A549 (cell line): ENCODE results near the gene SEMA4D. TPM values are rescaled to one million over a fixed set of nuclear protein-coding genes. Genes with fewer than 3 reads are reported as not detected.

Source experiments
- ATAC-seq, 2 experiments: fragments of 200-7000 bp in 1 of 2; fragments of >200 bp in 1 of 2; cut with Nextera tagmentation in 1 of 2; cut with Tn5 transposase in 1 of 2; 3 replicates each; pipeline versions ENCODE4 v1.8.0 to v1.9.1; 2018 to 2020; ENCODE audit warnings: mild to moderate bottlenecking in 1 of 2, moderate library complexity in 1 of 2
- CTCF ChIA-PET: fragments of 300-600 bp; sonication (Branson Sonifier 250); formaldehyde crosslinking; extraction: SDS; loops from one replicate; lab custom pipeline; 2021; ENCODE audit warnings: antibody characterized with exemption, inconsistent platforms; lab: Yijun Ruan, JAX
- POLR2A ChIA-PET: fragments of 350-600 bp; formaldehyde crosslinking; extraction: SDS; loops from one replicate; lab custom pipeline; 2021; ENCODE audit warnings: antibody characterized with exemption, inconsistent platforms; lab: Yijun Ruan, JAX
- DNase-seq, 2 experiments: peaks; one replicate each; pipeline versions ENCODE4 v3.0.0 to v3.0.0-alpha.2; 2011 to 2016; ENCODE audit warnings: low read depth in 1 of 2, low spot score in 1 of 2
- FAIRE-seq: peaks from 2 replicates; lab custom pipeline; 2011; peaks lifted over from hg19 to GRCh38; lab: Jason Lieb, UNC
- H3K27ac ChIP-seq, 2 experiments: fragments of >200 bp; sonication (Bioruptor Twin); formaldehyde crosslinking; 3 replicates each; pipeline ENCODE4 v1.5.1; 2016 to 2017
- H3K4me1 ChIP-seq: fragments of >200 bp; sonication (Bioruptor Twin); formaldehyde crosslinking; 3 replicates; pipeline ENCODE4 v1.6.1; 2016
- H3K4me2 ChIP-seq: fragments of >200 bp; sonication (Bioruptor Twin); formaldehyde crosslinking; 3 replicates; pipeline ENCODE4 v1.6.1; 2016
- H3K4me3 ChIP-seq: fragments of >200 bp; sonication (Bioruptor Twin); formaldehyde crosslinking; 3 replicates; pipeline ENCODE4 v1.5.1; 2016
- H3K9me3 ChIP-seq: fragments of >200 bp; sonication (Bioruptor Twin); formaldehyde crosslinking; 3 replicates; pipeline ENCODE4 v1.6.1; 2016
- CBX2 ChIP-seq: fragments of 200-600 bp; sonication (generic); IDR thresholded peaks from 2 replicates; pipeline ENCODE4 v1.6.1; 2016; ENCODE audit warnings: low read depth, mild to moderate bottlenecking, borderline replicate concordance
- CEBPB ChIP-seq, 2 experiments: fragments of >200 bp in 1 of 2; sonication (Bioruptor Twin) in 1 of 2; formaldehyde crosslinking in 1 of 2; IDR thresholded peaks; 2 replicates each; pipeline ENCODE4 v1.6.1; 2012 to 2016
- CHD2 ChIP-seq: fragments of 150-350 bp; IDR thresholded peaks from 2 replicates; pipeline ENCODE4 v1.6.1; 2014; ENCODE audit warnings: low read length; ENCODE audit not compliant: partially characterized antibody
- CHD4 ChIP-seq: fragments of 200-600 bp; sonication (generic); IDR thresholded peaks from 2 replicates; pipeline ENCODE4 v1.6.1; 2016; ENCODE audit warnings: antibody characterized with exemption, mild to moderate bottlenecking, borderline replicate concordance
- EHMT2 ChIP-seq: fragments of 200-600 bp; sonication (generic); IDR thresholded peaks from 2 replicates; pipeline ENCODE4 v1.6.1; 2016; ENCODE audit warnings: antibody characterized with exemption, low read depth, mild to moderate bottlenecking, moderate library complexity
- EP300 ChIP-seq, 2 experiments: fragments of >200 bp; sonication (Bioruptor Twin); formaldehyde crosslinking; IDR thresholded peaks; 2 replicates in 1 of 2; 3 replicates in 1 of 2; pipeline ENCODE4 v1.6.1; 2016 to 2017
- FOSB ChIP-seq: fragments of 250-450 bp; sonication (Bioruptor Pico); IDR thresholded peaks from 2 replicates; pipeline ENCODE4 v1.5.0; 2020; ENCODE audit warnings: mild to moderate bottlenecking, moderate library complexity
- FOSL2 ChIP-seq, 2 experiments: fragments of 450-650 bp in 1 of 2; fragments of >200 bp in 1 of 2; sonication (Bioruptor Twin) in 1 of 2; formaldehyde crosslinking; IDR thresholded peaks; 2 replicates each; pipeline versions ENCODE4 v1.5.0 to v1.6.1; 2016 to 2020; ENCODE audit warnings: mild to moderate bottlenecking in 1 of 2, moderate library complexity in 1 of 2
- HES2 ChIP-seq: fragments of >200 bp; sonication (Bioruptor Twin); formaldehyde crosslinking; IDR thresholded peaks from 2 replicates; pipeline ENCODE4 v1.6.1; 2016
- HOXB13 ChIP-seq: fragments of 250-450 bp; sonication (Bioruptor Pico); IDR thresholded peaks from 2 replicates; pipeline ENCODE4 v1.5.0; 2020; ENCODE audit warnings: low read depth, mild to moderate bottlenecking, moderate library complexity
- JUNB ChIP-seq: fragments of >200 bp; sonication (Bioruptor Twin); formaldehyde crosslinking; IDR thresholded peaks from 2 replicates; pipeline ENCODE4 v1.6.1; 2016
- KDM1A ChIP-seq: fragments of 200-600 bp; sonication (generic); IDR thresholded peaks from 2 replicates; pipeline ENCODE4 v1.6.1; 2016; ENCODE audit warnings: low read depth, mild to moderate bottlenecking
- KDM5A ChIP-seq: fragments of 200-600 bp; sonication (generic); IDR thresholded peaks from 2 replicates; pipeline ENCODE4 v1.6.1; 2016; ENCODE audit warnings: antibody characterized with exemption, mild to moderate bottlenecking
- MAX ChIP-seq: IDR thresholded peaks from 2 replicates; pipeline ENCODE4 v1.6.1; 2012
- MAZ ChIP-seq: fragments of 150-350 bp; IDR thresholded peaks from 2 replicates; pipeline ENCODE4 v1.6.1; 2014; ENCODE audit warnings: antibody characterized with exemption, low read depth, low read length, borderline replicate concordance
- MYC ChIP-seq: IDR thresholded peaks from 2 replicates; pipeline ENCODE4 v1.6.1; 2012; ENCODE audit warnings: mild to moderate bottlenecking, inconsistent platforms, low read length, improper control_type of control experiment, borderline replicate concordance
- NFE2L2 ChIP-seq: fragments of 150-350 bp; conservative IDR thresholded peaks from 2 replicates; pipeline ENCODE4 v1.6.1; 2014; ENCODE audit warnings: low read length
- NPAS2 ChIP-seq: fragments of 250-450 bp; sonication (Bioruptor Pico); IDR thresholded peaks from 2 replicates; pipeline ENCODE4 v1.8.0; 2022; ENCODE audit warnings: mild to moderate bottlenecking, moderate library complexity, borderline replicate concordance
- NR3C1 ChIP-seq: fragments of >200 bp; sonication (Bioruptor Twin); formaldehyde crosslinking; IDR thresholded peaks from 3 replicates; pipeline ENCODE4 v1.6.1; 2017
- POLR2A ChIP-seq: IDR thresholded peaks from 2 replicates; pipeline ENCODE4 v1.6.1; 2012; ENCODE audit warnings: mild to moderate bottlenecking, low read length
- POLR2AphosphoS2 ChIP-seq: conservative IDR thresholded peaks from 2 replicates; pipeline ENCODE4 v1.6.1; 2012; ENCODE audit warnings: low read length, improper control_type of control experiment, inconsistent platforms
- SREBF2 ChIP-seq: fragments of 450-650 bp; IDR thresholded peaks from 2 replicates; pipeline ENCODE4 v1.6.1; 2014; ENCODE audit warnings: mild to moderate bottlenecking, moderate library complexity
- TFCP2L1 ChIP-seq: fragments of 250-450 bp; sonication (Bioruptor Pico); IDR thresholded peaks from 2 replicates; pipeline ENCODE4 v1.5.0; 2021; ENCODE audit warnings: mild to moderate bottlenecking
- USF2 ChIP-seq: fragments of 450-650 bp; IDR thresholded peaks from 2 replicates; pipeline ENCODE4 v1.6.1; 2014; ENCODE audit warnings: antibody characterized with exemption
- ZC3H11A ChIP-seq: fragments of 450-650 bp; IDR thresholded peaks from 2 replicates; pipeline ENCODE4 v1.6.1; 2014; ENCODE audit warnings: antibody characterized with exemption, mild to moderate bottlenecking
- ZFP36 ChIP-seq: fragments of 450-650 bp; IDR thresholded peaks from 2 replicates; pipeline ENCODE4 v1.6.1; 2014; ENCODE audit warnings: borderline replicate concordance; ENCODE audit not compliant: partially characterized antibody
- WGBS: methylation state at CpG from one replicate; pipeline ENCODE4 v1.1.6; 2017; ENCODE audit errors: missing lambda C conversion rate; 5-methylcytosine and 5-hydroxymethylcytosine counted together
- polyA plus RNA-seq, 4 experiments: library from polyadenylated mRNA; depleted of rRNA in 3 of 4; stranded (reverse); fragments of >200 nt; fragmentation: RNase III in 1 of 4; extraction: RNeasy Plus Mini Kit Qiagen cat#74134 plus additional on column Dnase treatment in 1 of 4; gene quantifications; 2 replicates in 3 of 4; 3 replicates in 1 of 4; pipeline ENCODE4 v1.2.3, GENCODE V29; 2011 to 2017
- TF ChIP-seq, protein P1 (sequence below): fragments of >200 bp; sonication (Bioruptor Twin); formaldehyde crosslinking; IDR thresholded peaks from 3 replicates; pipeline ENCODE4 v1.6.1; 2016

Gene SEMA4D
- polyA plus RNA-seq, 2 of the 4 experiments (the other 2 are of a cell fraction): 5.3 to 7.2 TPM

- TF ChIP-seq MAZ: no peak
- no peak for TF ChIP-seq JUNB
Measured at GRCh38 chr9:89410641-89411350, 87.1 kb downstream of the SEMA4D start (continued).

GRCh38 chr9:89410022-89410421 is 87.9 kb downstream of the SEMA4D start:
- Histone ChIP-seq H3K4me3 (no peak overlapping the region), H3K4me2 (no peak overlapping the region), H3K9me3 (no peaks in the 10 kb centered on the region), H3K4me1 (no peaks in the 10 kb centered on the region), H3K27ac (no peak overlapping the region)
- WGBS: 82% methylated on average over 7 of the region's 8 CpGs
- ChIA-PET POLR2A (no interaction called here), CTCF (no interaction called here)
- DNase-seq: no peak
- ATAC-seq: no peak
- no peak for FAIRE-seq
- TF ChIP-seq NR3C1 (no peak), FOSB (CRISPR knock-in tag) (no peak), EP300 (IDR thresholded peaks at IDR 0.05) (no peak)

- Histone ChIP-seq H3K4me2 (no peak overlapping the region), H3K9me3 (no peaks in the 10 kb centered on the region), H3K4me1 (no peaks in the 10 kb centered on the region), H3K4me3 (no peak overlapping the region)
- FAIRE-seq (no peak), ATAC-seq (no peak), DNase-seq (no peak)
- 86% methylated on average over 4 of the region's 4 CpGs for WGBS
- TF ChIP-seq EHMT2: no peak
- TF ChIP-seq SREBF2: no peak
- TF ChIP-seq KDM1A: no peak
- TF ChIP-seq, all 56 proteins: peak for 0
- H3K27ac ChIP-seq: no peak overlapping the region
- ChIA-PET POLR2A (no interaction called here), CTCF (interaction anchor here (0.9 kb wide), 1 partner anchor 139 kb away, joined by 3 read pairs; no protein-coding TSS in a partner anchor)
Measured at GRCh38 chr9:89409466-89409865, 88.4 kb downstream of the SEMA4D start.

GRCh38 chr9:89408628-89409101 is 89.2 kb downstream of the SEMA4D start:
- TF ChIP-seq USF2 (no peak), ZC3H11A (no peak), MAX (no peak), EP300 (IDR thresholded peaks at IDR 0.05) (no peak), FOSL2 (IDR thresholded peaks at IDR 0.05) (no peak), FOSL2 (CRISPR knock-in tag; IDR thresholded peaks at IDR 0.05) (no peak), KDM1A (no peak)
- FAIRE-seq (no peak), ATAC-seq (no peak), DNase-seq (no peak)
- Histone ChIP-seq H3K27ac (no peak overlapping the region), H3K4me3 (no peak overlapping the region), H3K9me3 (no peaks in the 10 kb centered on the region), H3K4me1 (no peaks in the 10 kb centered on the region), H3K4me2 (no peak overlapping the region)
- WGBS: 92% methylated on average over 11 of the region's 12 CpGs
- ChIA-PET POLR2A (no interaction called here), CTCF (interaction anchor here (0.9 to 1.3 kb wide), 2 partner anchors 21 to 140 kb away, joined by 3 to 4 read pairs; no protein-coding TSS in a partner anchor)

DNA sequence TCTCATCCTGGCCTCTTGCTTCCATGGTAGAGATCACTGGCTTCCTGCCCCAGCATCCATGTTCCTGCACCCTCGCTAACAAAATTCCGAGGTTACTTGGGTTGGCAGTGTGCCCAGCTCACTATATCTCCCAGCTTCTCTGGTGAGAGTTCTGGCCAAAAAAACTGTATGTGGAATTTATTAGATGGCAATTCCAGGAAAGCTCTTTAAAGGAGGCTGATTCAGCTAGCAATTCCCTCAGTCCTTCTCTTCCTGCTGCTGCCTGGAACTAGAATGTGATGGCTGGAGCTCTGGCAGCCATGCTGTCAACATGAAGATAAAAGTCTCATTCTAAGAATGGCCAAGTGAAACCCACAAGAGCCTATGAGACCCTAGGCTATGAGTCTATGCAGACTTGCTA is 90.8 kb downstream of the SEMA4D start:
- WGBS: 76% methylated on average over 2 of the region's 2 CpGs
- no peak overlapping the region for H3K4me2 ChIP-seq
- H3K4me1 ChIP-seq: no peaks in the 10 kb centered on the region
- CTCF ChIA-PET: no interaction called here
- POLR2A ChIA-PET: no interaction called here
- H3K27ac ChIP-seq: no peak overlapping the region
- no peak overlapping the region for H3K4me3 ChIP-seq
- no peak for TF ChIP-seq NR3C1
- no peak for TF ChIP-seq MYC
- no peak for TF ChIP-seq POLR2A
- TF ChIP-seq NPAS2 (CRISPR knock-in tag): no peak
- no peak for TF ChIP-seq CHD4
- TF ChIP-seq EP300 (IDR thresholded peaks at IDR 0.05): no peak
- no peak for TF ChIP-seq KDM5A
- TF ChIP-seq MAX: no peak
- no peak for TF ChIP-seq ZFP36
- no peak for TF ChIP-seq NFE2L2
- TF ChIP-seq HOXB13 (CRISPR knock-in tag): no peak
- TF ChIP-seq CBX2: no peak
- no peak for TF ChIP-seq ZC3H11A
- TF ChIP-seq, protein P1, sequence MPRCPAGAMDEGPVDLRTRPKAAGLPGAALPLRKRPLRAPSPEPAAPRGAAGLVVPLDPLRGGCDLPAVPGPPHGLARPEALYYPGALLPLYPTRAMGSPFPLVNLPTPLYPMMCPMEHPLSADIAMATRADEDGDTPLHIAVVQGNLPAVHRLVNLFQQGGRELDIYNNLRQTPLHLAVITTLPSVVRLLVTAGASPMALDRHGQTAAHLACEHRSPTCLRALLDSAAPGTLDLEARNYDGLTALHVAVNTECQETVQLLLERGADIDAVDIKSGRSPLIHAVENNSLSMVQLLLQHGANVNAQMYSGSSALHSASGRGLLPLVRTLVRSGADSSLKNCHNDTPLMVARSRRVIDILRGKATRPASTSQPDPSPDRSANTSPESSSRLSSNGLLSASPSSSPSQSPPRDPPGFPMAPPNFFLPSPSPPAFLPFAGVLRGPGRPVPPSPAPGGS: no peak
- TF ChIP-seq CEBPB (IDR thresholded peaks at IDR 0.05): no peak
- TF ChIP-seq MAZ: no peak
- no peak for TF ChIP-seq POLR2AphosphoS2
- TF ChIP-seq CHD2: no peak
- TF ChIP-seq TFCP2L1 (CRISPR knock-in tag): no peak
- TF ChIP-seq HES2: no peak
- H3K9me3 ChIP-seq: no peaks in the 10 kb centered on the region
- DNase-seq: no peak
- ATAC-seq: no peak
- FAIRE-seq: no peak
